B cell (primary cell): ENCODE data around the gene KDM3A. TPM values are rescaled to one million over a fixed set of nuclear protein-coding genes. Genes with fewer than 3 reads are reported as not detected.

ENCODE experiments used
- ATAC-seq: fragments of 200-7000 bp; cut with Tn5 transposase; one replicate; pipeline ENCODE4 v1.10.0; 2021; ENCODE audit warnings: low read depth, mild to moderate bottlenecking, moderate number of reproducible peaks, moderate library complexity
- CTCF ChIA-PET: fragments of 350-600 bp; sonication (Branson Sonifier 250); formaldehyde crosslinking; loops from one replicate; lab custom pipeline; 2021; ENCODE audit warnings: antibody characterized with exemption, inconsistent platforms; lab: Charles Lee
- POLR2A ChIA-PET: fragments of 350-600 bp; sonication (Branson Sonifier 250); formaldehyde crosslinking; loops from one replicate; lab custom pipeline; 2021; ENCODE audit warnings: antibody characterized with exemption; lab: Charles Lee
- DNase-seq: peaks from one replicate; pipeline ENCODE4 v3.0.0; 2013
- H2AFZ ChIP-seq: 2 replicates; pipeline ENCODE4 v1.6.1; 2012; ENCODE audit warnings: mild to moderate bottlenecking, low read depth, low read length; ENCODE audit not compliant: insufficient read depth, poor library complexity, severe bottlenecking
- H3K27ac ChIP-seq, 2 donors: 1 replicate in 1 of 2; 2 replicates in 1 of 2; pipeline ENCODE4 v1.5.1; 2012 to 2013; ENCODE audit warnings: low read length in 2 of 2, mild to moderate bottlenecking in 2 of 2, moderate library complexity in 1 of 2
- H3K27me3 ChIP-seq, 4 experiments: fragments of 200-600 bp in 1 of 4; sonication (generic) in 1 of 4; replicated peaks in 1 of 4; 1 replicate in 2 of 4; 2 replicates in 2 of 4; pipeline versions ENCODE4 v1.6.1 to v1.7.0; 2013 to 2016; ENCODE audit warnings: low read length in 3 of 4, mild to moderate bottlenecking in 2 of 4, mixed read lengths in 1 of 4, moderate library complexity in 1 of 4; ENCODE audit not compliant: insufficient read depth in 4 of 4, control insufficient read depth in 3 of 4; ENCODE audit errors: control extremely low read depth in 1 of 4
- H3K36me3 ChIP-seq, 2 experiments: replicated peaks in 1 of 2; 1 replicate in 1 of 2; 2 replicates in 1 of 2; pipeline versions ENCODE4 v1.6.1 to v1.7.1; 2013; ENCODE audit warnings: low read length in 1 of 2; ENCODE audit not compliant: insufficient read depth in 2 of 2, control insufficient read depth in 1 of 2; ENCODE audit errors: control extremely low read depth in 1 of 2, extremely low read depth in 1 of 2
- H3K4me1 ChIP-seq, 2 donors: fragments of 200-600 bp in 1 of 2; sonication (generic) in 1 of 2; 1 replicate in 1 of 2; 2 replicates in 1 of 2; pipeline versions ENCODE4 v1.5.1 to v1.6.1; 2013 to 2017; ENCODE audit warnings: low read length in 2 of 2; ENCODE audit not compliant: control insufficient read depth in 2 of 2, insufficient read depth in 2 of 2
- H3K4me2 ChIP-seq: replicated peaks from 2 replicates; pipeline ENCODE3; 2012; ENCODE audit warnings: mild to moderate bottlenecking, low read depth, low read length; ENCODE audit not compliant: poor library complexity, severe bottlenecking
- H3K4me3 ChIP-seq, 5 experiments: fragments of 200-600 bp in 1 of 5; sonication (generic) in 1 of 5; 1 replicate in 3 of 5; 2 replicates in 2 of 5; pipeline versions ENCODE4 v1.5.1 to v1.7.0; 2011 to 2016; ENCODE audit warnings: low read length in 4 of 5, mild to moderate bottlenecking in 4 of 5, low read depth in 2 of 5, control low read depth in 1 of 5, moderate library complexity in 1 of 5; ENCODE audit not compliant: insufficient read depth in 1 of 5; ENCODE audit errors: control extremely low read depth in 1 of 5, extremely low read depth in 1 of 5
- H3K79me2 ChIP-seq: fragments of 200-600 bp; sonication (generic); one replicate; pipeline ENCODE4 v1.6.0; 2016; ENCODE audit warnings: low read length; ENCODE audit not compliant: control insufficient read depth, insufficient read depth
- H3K9ac ChIP-seq: fragments of 200-600 bp; sonication (generic); 2 replicates; pipeline ENCODE4 v1.6.1; 2017; ENCODE audit warnings: mild to moderate bottlenecking, low read length, moderate library complexity
- H3K9me3 ChIP-seq, 3 donors: one replicate each; pipeline versions ENCODE4 v1.6.1 to v1.7.1; 2013; ENCODE audit warnings: low read length in 2 of 3; ENCODE audit not compliant: control insufficient read depth in 2 of 3, insufficient read depth in 1 of 3; ENCODE audit errors: control extremely low read depth in 1 of 3
- H4K20me1 ChIP-seq: 2 replicates; pipeline ENCODE4 v1.6.0; 2012; ENCODE audit warnings: mild to moderate bottlenecking, low read length; ENCODE audit not compliant: insufficient read depth, control insufficient read depth, poor library complexity, severe bottlenecking
- H3K27ac Mint-ChIP-seq: one replicate; pipeline ENCODE4 v1.8.0; 2021; ENCODE audit warnings: mixed read lengths
- H3K27me3 Mint-ChIP-seq: one replicate; pipeline ENCODE4 v1.8.0; 2021; ENCODE audit warnings: mixed read lengths
- H3K4me1 Mint-ChIP-seq: one replicate; pipeline ENCODE4 v1.8.0; 2021; ENCODE audit warnings: mixed read lengths
- H3K4me3 Mint-ChIP-seq: one replicate; pipeline ENCODE4 v1.8.0; 2021; ENCODE audit warnings: mixed read lengths
- H3K9me3 Mint-ChIP-seq: one replicate; pipeline ENCODE4 v1.8.0; 2022; ENCODE audit warnings: mixed read lengths; ENCODE audit not compliant: insufficient read depth
- CTCF ChIP-seq: fragments of 200-600 bp; IDR thresholded peaks from one replicate; pipeline ENCODE4 v1.8.0; 2022; ENCODE audit warnings: antibody characterized with exemption, mild to moderate bottlenecking
- EZH2 ChIP-seq: IDR thresholded peaks from 2 replicates; pipeline ENCODE4 v1.6.1; 2012; ENCODE audit warnings: borderline replicate concordance, low read depth, mild to moderate bottlenecking, moderate library complexity, low read length; ENCODE audit not compliant: insufficient read depth, poor library complexity, severe bottlenecking
- WGBS: methylation state at CpG from one replicate; pipeline ENCODE4 v1.1.5; 2013; ENCODE audit warnings: missing lambda C conversion rate; ENCODE audit not compliant: insufficient coverage; 5-methylcytosine and 5-hydroxymethylcytosine counted together
- intact Hi-C: fragments of 100-400 bp; cut with micrococcal nuclease; formaldehyde crosslinking; loops from one replicate; pipeline ENCODE4 v1.10.0; 2022
- polyA plus RNA-seq: library from polyadenylated mRNA; depleted of rRNA; stranded (reverse); fragments of >200 nt; gene quantifications from 2 replicates; pipeline ENCODE4 v1.2.3, GENCODE V29; 2012
- total RNA-seq, 2 donors: library from RNA; stranded (reverse); fragments of 120-200 nt in 1 of 2; gene quantifications; 1 replicate in 1 of 2; 2 replicates in 1 of 2; pipeline versions ENCODE4 v1.2.3 to v1.2.4, GENCODE V29; 2013 to 2022

Gene KDM3A
- total and polyA plus RNA-seq, 2 donors (not counting 1 experiment from before 2014, with no cell fraction given), result 27.7 to 107 TPM

- H2AFZ ChIP-seq, result no peak overlapping the region
- no peak for DNase-seq
- peaks cover 0 to 5% of the 10 kb centered on the region in 2 donors for H3K4me1 ChIP-seq
- no peaks in the 10 kb centered on the region for H4K20me1 ChIP-seq
- intact Hi-C loops, result no loop called here
- ChIA-PET POLR2A (no interaction called here), CTCF (no interaction called here)
- H3K4me2 ChIP-seq, result no peak overlapping the region
- H3K36me3 ChIP-seq, result no peaks in the 10 kb centered on the region
- H3K9ac ChIP-seq, result no peak overlapping the region
- Mint-ChIP-seq H3K27me3 (peaks cover 34% of the 10 kb centered on the region), H3K9me3 (no peaks in the 10 kb centered on the region), H3K4me1 (peaks cover 9% of the 10 kb centered on the region), H3K4me3 (no peak overlapping the region), H3K27ac (no peak overlapping the region)
- peaks cover 0 to 11% (median 5%) of the 10 kb centered on the region in 4 experiments for H3K27me3 ChIP-seq
- no peak for ATAC-seq
- H3K9me3 ChIP-seq, result no peaks in the 10 kb centered on the region
- no peak for TF ChIP-seq CTCF
- TF ChIP-seq EZH2, result no peak
- WGBS, result 83% methylated on average over 1 of the region's 1 CpG
- H3K4me3 ChIP-seq, result no peak overlapping the region
- H3K79me2 ChIP-seq, result no peaks in the 10 kb centered on the region
- H3K27ac ChIP-seq, result no peak overlapping the region
These were observed 40.9 kb upstream of the KDM3A start for GRCh38 chr2:86400321-86400720.

GRCh38 chr2:86410581-86410980, 30.6 kb upstream of the KDM3A start:
- H3K4me1 ChIP-seq, result peaks cover 12 to 16% of the 10 kb centered on the region in 2 donors
- peaks cover 0 to 5% (median 2%) of the 10 kb centered on the region in 4 experiments for H3K27me3 ChIP-seq
- Mint-ChIP-seq H3K27ac (no peak overlapping the region), H3K4me1 (peaks cover 17% of the 10 kb centered on the region), H3K4me3 (no peak overlapping the region), H3K9me3 (peaks cover 4% of the 10 kb centered on the region), H3K27me3 (peaks cover 12% of the 10 kb centered on the region)
- H3K27ac ChIP-seq, result no peak overlapping the region
- ATAC-seq (no peak), DNase-seq (no peak)
- H3K4me2 ChIP-seq, result no peak overlapping the region
- CTCF ChIA-PET, result no interaction called here
- no peak overlapping the region for H2AFZ ChIP-seq
- TF ChIP-seq CTCF (no peak), EZH2 (no peak)
- peaks cover 0 to 3% (median 3%) of the 10 kb centered on the region in 3 donors for H3K9me3 ChIP-seq
- POLR2A ChIA-PET, result no interaction called here
- intact Hi-C loops, result no loop called here
- no peaks in the 10 kb centered on the region for H4K20me1 ChIP-seq
- no peak overlapping the region for H3K4me3 ChIP-seq
- H3K9ac ChIP-seq, result no peak overlapping the region
- H3K36me3 ChIP-seq, result no peaks in the 10 kb centered on the region
- no peaks in the 10 kb centered on the region for H3K79me2 ChIP-seq
